HepG2 (cell line): ENCODE results near the gene MRPL42. TPM values are rescaled to one million over a fixed set of nuclear protein-coding genes. Genes with fewer than 3 reads are reported as not detected.

Experiments
- CBFB ChIP-seq: sonication (generic); formaldehyde crosslinking; IDR thresholded peaks from 2 replicates; pipeline ENCODE4 v1.4.0; 2020; ENCODE audit warnings: missing genetic modification reagents
- NR2F1 ChIP-seq, 2 experiments: fragments of 450-650 bp in 1 of 2; formaldehyde crosslinking in 1 of 2; IDR thresholded peaks; 2 replicates each; pipeline versions ENCODE4 v1.5.0 to v1.6.1; 2016 to 2020; ENCODE audit warnings: mild to moderate bottlenecking in 1 of 2, missing compliant biosample characterization in 1 of 2, missing genetic modification reagents in 1 of 2, moderate library complexity in 1 of 2
- REL ChIP-seq: sonication (generic); formaldehyde crosslinking; conservative IDR thresholded peaks from 2 replicates; pipeline ENCODE4 v1.8.0; 2022; ENCODE audit warnings: mild to moderate bottlenecking, missing genetic modification reagents, moderate library complexity
- RFX1 ChIP-seq: fragments of 450-650 bp; IDR thresholded peaks from 2 replicates; pipeline ENCODE4 v1.6.1; 2017
- SUZ12 ChIP-seq: fragments of 150-350 bp; IDR thresholded peaks from 2 replicates; pipeline ENCODE4 v1.6.1; 2014; ENCODE audit warnings: low read depth, low read length
- ZBTB1 ChIP-seq: sonication (generic); formaldehyde crosslinking; IDR thresholded peaks from 2 replicates; pipeline ENCODE4 v1.4.0; 2020; ENCODE audit warnings: missing genetic modification reagents, borderline replicate concordance
- ZBTB38 ChIP-seq: sonication (generic); formaldehyde crosslinking; IDR thresholded peaks from 2 replicates; pipeline ENCODE4 v1.5.1; 2020; ENCODE audit warnings: mild to moderate bottlenecking, missing genetic modification reagents
- ZNF160 ChIP-seq: sonication (generic); formaldehyde crosslinking; IDR thresholded peaks from 2 replicates; pipeline ENCODE4 v1.8.0; 2022; ENCODE audit warnings: mild to moderate bottlenecking, inconsistent platforms, missing genetic modification reagents
- ZNF333 ChIP-seq: sonication (generic); formaldehyde crosslinking; IDR thresholded peaks from 2 replicates; pipeline ENCODE4 v1.4.0; 2020; ENCODE audit warnings: mild to moderate bottlenecking, missing genetic modification reagents, borderline replicate concordance
- polyA plus RNA-seq, 8 experiments: library from polyadenylated mRNA; depleted of rRNA in 3 of 8; stranded (reverse) in 7 of 8; unstranded in 1 of 8; fragments of >200 nt; fragmentation: Illumina TruSeq in 4 of 8; extraction: Trizol in 4 of 8; gene quantifications; 2 replicates each; pipeline versions ENCODE4 v1.2.1 to v1.2.3, GENCODE V29; 2011 to 2016; ENCODE audit warnings: low read depth in 4 of 8, missing spikeins in 1 of 8, mixed read lengths in 1 of 8; ENCODE audit not compliant: insufficient read depth in 1 of 8
- total RNA-seq, 5 experiments: library from RNA; depleted of rRNA; stranded (reverse); fragments of >200 nt; fragmentation: Illumina TruSeq; extraction: Trizol; gene quantifications; 2 replicates each; pipeline ENCODE4 v1.2.3, GENCODE V29; 2016; ENCODE audit warnings: low read depth in 1 of 5
- TF ChIP-seq, protein P1 (sequence below): IDR thresholded peaks from 2 replicates; pipeline ENCODE4 v1.6.1; 2016; ENCODE audit warnings: missing compliant biosample characterization, missing genetic modification reagents, borderline replicate concordance
- TF ChIP-seq, protein P2 (sequence below): sonication (generic); formaldehyde crosslinking; IDR thresholded peaks from 2 replicates; pipeline ENCODE4 v1.8.1; 2023; ENCODE audit warnings: missing genetic modification reagents, inconsistent platforms, borderline replicate concordance
- TF ChIP-seq, protein P3 (sequence below), 2 experiments: sonication (generic) in 1 of 2; formaldehyde crosslinking in 1 of 2; IDR thresholded peaks; 2 replicates each; pipeline versions ENCODE4 v1.4.0 to v1.6.1; 2018 to 2020; ENCODE audit warnings: missing genetic modification reagents in 2 of 2, borderline replicate concordance in 1 of 2, low read depth in 1 of 2, mild to moderate bottlenecking in 1 of 2, missing biosample characterization in 1 of 2
- TF ChIP-seq, protein P4 (sequence below), 2 experiments: IDR thresholded peaks; 2 replicates each; pipeline ENCODE4 v1.6.1; 2011 to 2012; ENCODE audit warnings: low read length in 2 of 2, borderline replicate concordance in 1 of 2, low read depth in 1 of 2, mild to moderate bottlenecking in 1 of 2, moderate library complexity in 1 of 2
- TF ChIP-seq, protein P5 (sequence below): sonication (generic); formaldehyde crosslinking; IDR thresholded peaks from 2 replicates; pipeline ENCODE4 v1.4.0; 2020; ENCODE audit warnings: missing genetic modification reagents
- TF ChIP-seq, protein P6 (sequence below): sonication (generic); formaldehyde crosslinking; IDR thresholded peaks from 2 replicates; pipeline ENCODE4 v1.8.1; 2023; ENCODE audit warnings: mild to moderate bottlenecking, moderate library complexity, missing genetic modification reagents

MRPL42 gene
- total and polyA plus RNA-seq, 2 of the 13 experiments (the other 11 are each of a cell fraction or from before 2014, with no cell fraction given) = 93.3 to 148 TPM

DNA sequence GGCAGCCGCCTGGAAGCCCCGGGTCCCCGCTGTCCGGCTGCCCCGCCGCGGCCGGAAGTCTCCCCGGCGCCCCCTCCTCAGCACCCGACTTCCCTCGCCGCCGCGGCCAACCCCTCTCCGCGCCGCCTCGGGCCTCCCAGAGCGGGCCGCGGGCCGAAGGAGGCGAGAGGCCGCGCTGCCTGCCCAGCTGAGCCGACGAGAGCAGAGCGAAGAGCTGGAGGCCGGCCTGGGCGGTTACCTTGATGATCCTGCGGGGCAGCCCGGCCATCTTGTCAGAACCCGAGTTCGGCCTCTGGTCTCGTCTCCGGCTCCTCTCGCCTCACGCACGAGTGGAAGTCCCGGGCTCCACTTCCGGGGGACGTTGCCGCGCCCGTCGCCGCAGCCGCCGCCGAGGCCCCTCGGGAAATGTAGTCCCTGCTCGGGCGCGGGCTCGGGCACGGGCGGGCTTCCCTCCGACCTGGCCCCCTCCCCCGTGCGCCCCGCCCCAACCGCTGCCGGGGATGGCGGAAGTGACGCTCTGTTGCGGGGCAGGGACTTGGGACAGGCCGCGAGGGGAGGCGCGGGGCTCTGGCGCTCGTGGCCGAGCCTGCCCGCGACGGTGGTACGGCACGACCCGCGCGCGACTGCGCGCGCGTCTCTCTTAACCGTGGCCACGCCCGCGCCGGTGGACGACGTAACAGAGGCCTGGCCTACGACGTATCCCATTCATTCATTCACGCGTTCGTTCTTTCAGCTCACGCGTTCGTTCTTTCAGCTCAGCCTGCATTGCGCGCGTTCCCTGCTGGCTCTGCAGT, 25.5 kb upstream of the MRPL42 start, which contains the start of gene UBE2N (continued):
- TF ChIP-seq, protein P1, sequence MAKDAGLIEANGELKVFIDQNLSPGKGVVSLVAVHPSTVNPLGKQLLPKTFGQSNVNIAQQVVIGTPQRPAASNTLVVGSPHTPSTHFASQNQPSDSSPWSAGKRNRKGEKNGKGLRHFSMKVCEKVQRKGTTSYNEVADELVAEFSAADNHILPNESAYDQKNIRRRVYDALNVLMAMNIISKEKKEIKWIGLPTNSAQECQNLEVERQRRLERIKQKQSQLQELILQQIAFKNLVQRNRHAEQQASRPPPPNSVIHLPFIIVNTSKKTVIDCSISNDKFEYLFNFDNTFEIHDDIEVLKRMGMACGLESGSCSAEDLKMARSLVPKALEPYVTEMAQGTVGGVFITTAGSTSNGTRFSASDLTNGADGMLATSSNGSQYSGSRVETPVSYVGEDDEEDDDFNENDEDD (CRISPR knock-in tag) = peak; percentile 81; the same call in 1 of the 2 replicates
- TF ChIP-seq NR2F1 (CRISPR knock-in tag; IDR thresholded peaks at IDR 0.05) = no peak
- TF ChIP-seq ZNF333 (CRISPR knock-in tag) = peak; percentile 27; the same call in 1 of the 2 replicates
- no peak for TF ChIP-seq RFX1
- peak; percentile 92 for TF ChIP-seq ZBTB38 (CRISPR knock-in tag)
- TF ChIP-seq, protein P2, sequence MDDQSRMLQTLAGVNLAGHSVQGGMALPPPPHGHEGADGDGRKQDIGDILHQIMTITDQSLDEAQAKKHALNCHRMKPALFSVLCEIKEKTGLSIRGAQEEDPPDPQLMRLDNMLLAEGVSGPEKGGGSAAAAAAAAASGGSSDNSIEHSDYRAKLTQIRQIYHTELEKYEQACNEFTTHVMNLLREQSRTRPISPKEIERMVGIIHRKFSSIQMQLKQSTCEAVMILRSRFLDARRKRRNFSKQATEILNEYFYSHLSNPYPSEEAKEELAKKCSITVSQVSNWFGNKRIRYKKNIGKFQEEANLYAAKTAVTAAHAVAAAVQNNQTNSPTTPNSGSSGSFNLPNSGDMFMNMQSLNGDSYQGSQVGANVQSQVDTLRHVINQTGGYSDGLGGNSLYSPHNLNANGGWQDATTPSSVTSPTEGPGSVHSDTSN (CRISPR knock-in tag) = 0 out of 2 replicates have a peak, but pooled peaks have one; percentile 15
- TF ChIP-seq CBFB (CRISPR knock-in tag) = peak; percentile 53; the same call in 1 of the 2 replicates
- TF ChIP-seq, protein P3, sequence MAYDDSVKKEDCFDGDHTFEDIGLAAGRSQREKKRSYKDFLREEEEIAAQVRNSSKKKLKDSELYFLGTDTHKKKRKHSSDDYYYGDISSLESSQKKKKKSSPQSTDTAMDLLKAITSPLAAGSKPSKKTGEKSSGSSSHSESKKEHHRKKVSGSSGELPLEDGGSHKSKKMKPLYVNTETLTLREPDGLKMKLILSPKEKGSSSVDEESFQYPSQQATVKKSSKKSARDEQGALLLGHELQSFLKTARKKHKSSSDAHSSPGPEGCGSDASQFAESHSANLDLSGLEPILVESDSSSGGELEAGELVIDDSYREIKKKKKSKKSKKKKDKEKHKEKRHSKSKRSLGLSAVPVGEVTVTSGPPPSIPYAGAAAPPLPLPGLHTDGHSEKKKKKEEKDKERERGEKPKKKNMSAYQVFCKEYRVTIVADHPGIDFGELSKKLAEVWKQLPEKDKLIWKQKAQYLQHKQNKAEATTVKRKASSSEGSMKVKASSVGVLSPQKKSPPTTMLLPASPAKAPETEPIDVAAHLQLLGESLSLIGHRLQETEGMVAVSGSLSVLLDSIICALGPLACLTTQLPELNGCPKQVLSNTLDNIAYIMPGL (CRISPR knock-in tag; IDR thresholded peaks at IDR 0.05; ENCODE audit: borderline replicate concordance in 1 of 2, low read depth in 1 of 2) = peak; percentile 70 to 76; a peak in 2 of 4 replicates
- TF ChIP-seq ZBTB1 (CRISPR knock-in tag) = no peak
- TF ChIP-seq, protein P4, sequence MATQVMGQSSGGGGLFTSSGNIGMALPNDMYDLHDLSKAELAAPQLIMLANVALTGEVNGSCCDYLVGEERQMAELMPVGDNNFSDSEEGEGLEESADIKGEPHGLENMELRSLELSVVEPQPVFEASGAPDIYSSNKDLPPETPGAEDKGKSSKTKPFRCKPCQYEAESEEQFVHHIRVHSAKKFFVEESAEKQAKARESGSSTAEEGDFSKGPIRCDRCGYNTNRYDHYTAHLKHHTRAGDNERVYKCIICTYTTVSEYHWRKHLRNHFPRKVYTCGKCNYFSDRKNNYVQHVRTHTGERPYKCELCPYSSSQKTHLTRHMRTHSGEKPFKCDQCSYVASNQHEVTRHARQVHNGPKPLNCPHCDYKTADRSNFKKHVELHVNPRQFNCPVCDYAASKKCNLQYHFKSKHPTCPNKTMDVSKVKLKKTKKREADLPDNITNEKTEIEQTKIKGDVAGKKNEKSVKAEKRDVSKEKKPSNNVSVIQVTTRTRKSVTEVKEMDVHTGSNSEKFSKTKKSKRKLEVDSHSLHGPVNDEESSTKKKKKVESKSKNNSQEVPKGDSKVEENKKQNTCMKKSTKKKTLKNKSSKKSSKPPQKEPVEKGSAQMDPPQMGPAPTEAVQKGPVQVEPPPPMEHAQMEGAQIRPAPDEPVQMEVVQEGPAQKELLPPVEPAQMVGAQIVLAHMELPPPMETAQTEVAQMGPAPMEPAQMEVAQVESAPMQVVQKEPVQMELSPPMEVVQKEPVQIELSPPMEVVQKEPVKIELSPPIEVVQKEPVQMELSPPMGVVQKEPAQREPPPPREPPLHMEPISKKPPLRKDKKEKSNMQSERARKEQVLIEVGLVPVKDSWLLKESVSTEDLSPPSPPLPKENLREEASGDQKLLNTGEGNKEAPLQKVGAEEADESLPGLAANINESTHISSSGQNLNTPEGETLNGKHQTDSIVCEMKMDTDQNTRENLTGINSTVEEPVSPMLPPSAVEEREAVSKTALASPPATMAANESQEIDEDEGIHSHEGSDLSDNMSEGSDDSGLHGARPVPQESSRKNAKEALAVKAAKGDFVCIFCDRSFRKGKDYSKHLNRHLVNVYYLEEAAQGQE (IDR thresholded peaks at IDR 0.05; ENCODE audit: borderline replicate concordance in 1 of 2, low read depth in 1 of 2, low read length in 2 of 2) = 0 out of 4 replicates have a peak, but pooled peaks of 1 of the 2 experiments have one; percentile 43
- TF ChIP-seq REL (CRISPR knock-in tag) = peak; percentile 78
- peak; percentile 53 for TF ChIP-seq SUZ12
- TF ChIP-seq ZNF160 (CRISPR knock-in tag) = peak; percentile 79
- TF ChIP-seq, protein P5, sequence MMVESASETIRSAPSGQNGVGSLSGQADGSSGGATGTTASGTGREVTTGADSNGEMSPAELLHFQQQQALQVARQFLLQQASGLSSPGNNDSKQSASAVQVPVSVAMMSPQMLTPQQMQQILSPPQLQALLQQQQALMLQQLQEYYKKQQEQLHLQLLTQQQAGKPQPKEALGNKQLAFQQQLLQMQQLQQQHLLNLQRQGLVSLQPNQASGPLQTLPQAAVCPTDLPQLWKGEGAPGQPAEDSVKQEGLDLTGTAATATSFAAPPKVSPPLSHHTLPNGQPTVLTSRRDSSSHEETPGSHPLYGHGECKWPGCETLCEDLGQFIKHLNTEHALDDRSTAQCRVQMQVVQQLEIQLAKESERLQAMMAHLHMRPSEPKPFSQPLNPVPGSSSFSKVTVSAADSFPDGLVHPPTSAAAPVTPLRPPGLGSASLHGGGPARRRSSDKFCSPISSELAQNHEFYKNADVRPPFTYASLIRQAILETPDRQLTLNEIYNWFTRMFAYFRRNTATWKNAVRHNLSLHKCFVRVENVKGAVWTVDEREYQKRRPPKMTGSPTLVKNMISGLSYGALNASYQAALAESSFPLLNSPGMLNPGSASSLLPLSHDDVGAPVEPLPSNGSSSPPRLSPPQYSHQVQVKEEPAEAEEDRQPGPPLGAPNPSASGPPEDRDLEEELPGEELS = no peak; the same call in 1 of the 2 replicates
- TF ChIP-seq, protein P6, sequence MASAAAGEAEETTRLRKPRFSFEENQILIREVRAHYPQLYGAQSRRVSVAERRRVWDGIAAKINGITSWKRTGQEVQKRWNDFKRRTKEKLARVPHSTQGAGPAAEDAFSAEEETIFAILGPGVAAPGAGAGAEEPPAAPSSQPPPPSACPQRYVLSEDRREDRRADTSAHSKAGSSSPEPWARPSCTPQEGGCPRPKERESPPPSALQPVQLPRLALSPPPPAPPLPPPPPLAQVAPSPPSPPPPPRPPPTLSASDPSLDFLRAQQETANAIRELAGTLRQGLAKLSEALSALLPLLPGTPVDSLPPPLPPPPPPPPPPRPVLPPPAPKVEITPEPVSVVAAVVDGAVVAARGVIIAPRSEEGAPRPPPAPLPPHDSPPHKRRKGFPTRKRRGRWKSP (CRISPR knock-in tag) = peak; percentile 62
